Endodermal cell (in vitro differentiated cells): ENCODE measurements around the gene UMAD1. TPM values are rescaled to one million over a fixed set of nuclear protein-coding genes. Genes with fewer than 3 reads are reported as not detected.

ENCODE experiments used
- DNase-seq: peaks from one replicate; pipeline ENCODE4 v3.0.0-alpha.2; 2017
- H3K27ac ChIP-seq: 2 replicates; pipeline ENCODE4 v1.5.1; 2013; ENCODE audit warnings: mild to moderate bottlenecking, low read depth, low read length, moderate library complexity
- H3K27me3 ChIP-seq: 2 replicates; pipeline ENCODE4 v1.6.1; 2013; ENCODE audit warnings: mild to moderate bottlenecking, low read length, moderate library complexity; ENCODE audit not compliant: insufficient read depth, control insufficient read depth, poor library complexity, severe bottlenecking
- H3K36me3 ChIP-seq: 2 replicates; pipeline ENCODE4 v1.7.0; 2013; ENCODE audit warnings: mild to moderate bottlenecking, low read length, moderate library complexity; ENCODE audit not compliant: control insufficient read depth, insufficient read depth
- H3K4me1 ChIP-seq: one replicate; pipeline ENCODE4 v1.7.0; 2013; ENCODE audit warnings: low read length; ENCODE audit not compliant: control insufficient read depth, insufficient read depth
- H3K4me3 ChIP-seq: 2 replicates; pipeline ENCODE4 v1.5.1; 2013; ENCODE audit warnings: mild to moderate bottlenecking, low read length, moderate library complexity
- H3K9ac ChIP-seq: 2 replicates; pipeline ENCODE4 v1.6.1; 2013; ENCODE audit warnings: mild to moderate bottlenecking, low read length, moderate library complexity; ENCODE audit not compliant: poor library complexity, severe bottlenecking; ENCODE audit errors: extremely low read depth
- H3K9me3 ChIP-seq: 2 replicates; pipeline ENCODE4 v1.6.1; 2013; ENCODE audit warnings: mild to moderate bottlenecking, low read length, moderate library complexity; ENCODE audit not compliant: control insufficient read depth
- H3K27ac Mint-ChIP-seq: 2 replicates; pipeline ENCODE4 v1.8.0; 2020; ENCODE audit warnings: mixed read lengths
- H3K27me3 Mint-ChIP-seq: 2 replicates; pipeline ENCODE4 v1.8.0; 2021; ENCODE audit warnings: mild to moderate bottlenecking, mixed read lengths; ENCODE audit not compliant: insufficient read depth
- H3K36me3 Mint-ChIP-seq: 2 replicates; pipeline ENCODE4 v1.8.0; 2020; ENCODE audit warnings: low read depth, mixed read lengths
- H3K4me1 Mint-ChIP-seq: 2 replicates; pipeline ENCODE4 v1.8.0; 2020; ENCODE audit warnings: mixed read lengths
- H3K4me3 Mint-ChIP-seq: 2 replicates; pipeline ENCODE4 v1.8.0; 2020; ENCODE audit warnings: mild to moderate bottlenecking, moderate library complexity, mixed read lengths
- H3K9me3 Mint-ChIP-seq: 2 replicates; pipeline ENCODE4 v1.8.0; 2020; ENCODE audit warnings: mild to moderate bottlenecking, mixed read lengths
- WGBS, 2 experiments: methylation state at CpG; one replicate each; pipeline versions ENCODE4 v1.1.5 to v1.1.7; 2013; ENCODE audit warnings: missing lambda C conversion rate in 2 of 2, mixed read lengths in 1 of 2; ENCODE audit not compliant: insufficient coverage in 1 of 2, insufficient read length in 1 of 2; 5-methylcytosine and 5-hydroxymethylcytosine counted together
- total RNA-seq, 2 donors: library from RNA; stranded (reverse); fragmentation: NEBNext Ultra II Directional in 1 of 2; extraction: Animal tissue kit (Norgen Biotek cat#: 25700) in 1 of 2; gene quantifications; 2 replicates in 1 of 2; 3 replicates in 1 of 2; pipeline ENCODE4 v1.2.1, GENCODE V29; 2021
- TF ChIP-seq, protein P1 (sequence below): fragments of 200-600 bp; sonication (generic); conservative IDR thresholded peaks from 2 replicates; pipeline ENCODE4 v1.5.0; 2021; ENCODE audit warnings: antibody characterized with exemption, mild to moderate bottlenecking

UMAD1 gene
- total RNA-seq, 2 donors from 2014 or later, result 9.7 to 10.3 TPM

DNA sequence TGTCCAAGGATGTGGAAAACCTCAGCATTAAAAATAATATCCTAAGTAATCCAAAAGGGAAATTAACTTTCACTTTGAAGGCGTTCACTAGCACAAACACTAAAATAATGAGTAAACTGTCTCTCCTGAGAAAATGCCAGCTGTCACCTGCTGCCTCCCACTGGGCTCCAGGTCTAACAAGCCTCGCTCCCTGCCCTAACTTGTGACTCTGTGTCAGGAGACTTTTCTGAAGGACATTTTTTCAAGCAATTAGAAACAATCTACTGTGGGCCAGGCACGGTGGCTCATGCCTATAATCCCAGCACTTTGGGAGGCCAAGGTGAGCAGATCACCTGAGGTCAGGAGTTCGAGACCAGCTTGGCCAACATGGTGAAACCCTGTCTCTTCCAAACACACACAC lies 255.2 kb downstream of the UMAD1 start:
- DNase-seq, result peak; percentile 66
- TF ChIP-seq, protein P1, sequence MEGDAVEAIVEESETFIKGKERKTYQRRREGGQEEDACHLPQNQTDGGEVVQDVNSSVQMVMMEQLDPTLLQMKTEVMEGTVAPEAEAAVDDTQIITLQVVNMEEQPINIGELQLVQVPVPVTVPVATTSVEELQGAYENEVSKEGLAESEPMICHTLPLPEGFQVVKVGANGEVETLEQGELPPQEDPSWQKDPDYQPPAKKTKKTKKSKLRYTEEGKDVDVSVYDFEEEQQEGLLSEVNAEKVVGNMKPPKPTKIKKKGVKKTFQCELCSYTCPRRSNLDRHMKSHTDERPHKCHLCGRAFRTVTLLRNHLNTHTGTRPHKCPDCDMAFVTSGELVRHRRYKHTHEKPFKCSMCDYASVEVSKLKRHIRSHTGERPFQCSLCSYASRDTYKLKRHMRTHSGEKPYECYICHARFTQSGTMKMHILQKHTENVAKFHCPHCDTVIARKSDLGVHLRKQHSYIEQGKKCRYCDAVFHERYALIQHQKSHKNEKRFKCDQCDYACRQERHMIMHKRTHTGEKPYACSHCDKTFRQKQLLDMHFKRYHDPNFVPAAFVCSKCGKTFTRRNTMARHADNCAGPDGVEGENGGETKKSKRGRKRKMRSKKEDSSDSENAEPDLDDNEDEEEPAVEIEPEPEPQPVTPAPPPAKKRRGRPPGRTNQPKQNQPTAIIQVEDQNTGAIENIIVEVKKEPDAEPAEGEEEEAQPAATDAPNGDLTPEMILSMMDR, result no peak
- H3K36me3 ChIP-seq, result no peaks in the 10 kb centered on the region
- no peak overlapping the region for H3K4me3 ChIP-seq
- no peaks in the 10 kb centered on the region for H3K4me1 ChIP-seq
- H3K27me3 ChIP-seq, result no peaks in the 10 kb centered on the region
- H3K9me3 Mint-ChIP-seq, result peaks cover 2% of the 10 kb centered on the region
- H3K27me3 Mint-ChIP-seq, result no peaks in the 10 kb centered on the region
- peaks cover 16% of the 10 kb centered on the region for H3K4me1 Mint-ChIP-seq
- H3K27ac ChIP-seq, result no peak overlapping the region
- H3K36me3 Mint-ChIP-seq, result peaks cover 2% of the 10 kb centered on the region
- no peak overlapping the region for H3K27ac Mint-ChIP-seq
- 85 to 93% methylated on average over 2 to 4 of the region's 4 CpGs for WGBS, 2 experiments
- no peak overlapping the region for H3K4me3 Mint-ChIP-seq
- H3K9me3 ChIP-seq, result peaks cover 4% of the 10 kb centered on the region
- no peak overlapping the region for H3K9ac ChIP-seq

DNA sequence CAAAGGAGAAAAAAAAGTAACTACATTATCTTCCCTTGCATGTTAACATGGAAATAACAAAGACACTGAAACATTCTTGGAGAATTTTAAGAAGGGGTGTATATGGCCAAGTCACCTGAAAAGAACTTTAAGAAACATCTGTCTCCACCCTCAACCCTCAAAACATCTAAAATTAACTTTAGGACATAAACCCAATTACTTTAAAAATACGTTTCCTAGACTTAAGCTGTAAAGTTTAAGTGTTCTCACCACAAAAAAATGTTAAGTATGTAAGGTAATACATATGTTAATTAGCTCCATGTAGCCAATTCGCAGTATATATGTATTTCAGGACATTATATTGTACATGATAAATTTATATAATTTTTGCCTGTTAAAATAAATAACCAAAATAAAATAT lies 257.0 kb downstream of the UMAD1 start:
- no peak for DNase-seq
- no peaks in the 10 kb centered on the region for H3K27me3 Mint-ChIP-seq
- peaks cover 17% of the 10 kb centered on the region for H3K4me1 Mint-ChIP-seq
- peaks cover 2% of the 10 kb centered on the region for H3K9me3 Mint-ChIP-seq
- 83% methylated on average over 1 of the region's 2 CpGs; no CpG with 5 or more reads in 1 of the 2 experiments for WGBS, 2 experiments
- Histone ChIP-seq H3K27me3 (no peaks in the 10 kb centered on the region), H3K4me3 (no peak overlapping the region), H3K27ac (no peak overlapping the region), H3K9me3 (no peaks in the 10 kb centered on the region), H3K36me3 (no peaks in the 10 kb centered on the region), H3K9ac (no peak overlapping the region), H3K4me1 (no peaks in the 10 kb centered on the region)
- TF ChIP-seq, protein P1, result no peak
- peaks cover 2% of the 10 kb centered on the region for H3K36me3 Mint-ChIP-seq
- H3K4me3 Mint-ChIP-seq, result no peak overlapping the region
- H3K27ac Mint-ChIP-seq, result peak overlapping the region; percentile 86

DNA sequence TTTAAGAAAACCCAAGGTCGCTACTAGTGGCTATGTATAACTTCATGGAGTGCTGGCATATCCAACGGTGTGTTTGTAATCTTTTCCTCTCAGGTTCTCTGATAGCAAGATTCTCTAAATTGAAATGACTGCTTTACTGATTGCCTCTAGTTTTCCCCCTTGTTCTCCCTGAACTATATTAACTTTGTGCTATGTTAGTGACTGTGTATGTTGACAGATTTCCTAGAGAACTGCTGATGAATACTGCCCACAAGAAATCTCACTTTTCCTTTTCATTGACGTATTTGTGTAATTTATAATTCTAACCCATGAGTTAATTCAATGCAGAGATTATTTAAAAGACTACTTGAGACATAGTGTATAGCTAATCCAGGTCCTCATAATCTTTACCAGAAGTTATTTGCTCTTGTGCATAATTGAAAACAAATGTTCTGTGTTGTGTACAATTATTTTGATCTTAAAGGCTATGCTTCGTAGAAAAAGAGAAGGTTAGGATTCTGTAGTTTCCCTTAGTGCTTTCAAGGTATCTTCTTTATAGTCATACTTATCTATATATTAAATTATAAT lies 257.5 kb downstream of the UMAD1 start:
- H3K36me3 Mint-ChIP-seq, result peaks cover 2% of the 10 kb centered on the region
- no peak overlapping the region for H3K4me3 Mint-ChIP-seq
- no peaks in the 10 kb centered on the region for H3K36me3 ChIP-seq
- H3K27ac Mint-ChIP-seq, result peak overlapping the region; percentile 62
- DNase-seq, result no peak
- no peaks in the 10 kb centered on the region for H3K9me3 ChIP-seq
- no peaks in the 10 kb centered on the region for H3K4me1 ChIP-seq
- H3K4me1 Mint-ChIP-seq, result peaks cover 22% of the 10 kb centered on the region
- H3K27me3 ChIP-seq, result no peaks in the 10 kb centered on the region
- no peak overlapping the region for H3K27ac ChIP-seq
- no peak overlapping the region for H3K4me3 ChIP-seq
- WGBS, 2 experiments, result 53 to 75% methylated on average over 2 to 4 of the region's 4 CpGs
- H3K9ac ChIP-seq, result no peak overlapping the region
- TF ChIP-seq, protein P1, result no peak
- no peaks in the 10 kb centered on the region for H3K27me3 Mint-ChIP-seq
- peaks cover 2% of the 10 kb centered on the region for H3K9me3 Mint-ChIP-seq
